DMS53 (cell line): Measurements from ENCODE around the gene MGST3.
"Not testable (repeated sequence)": the region's sequence is repeated elsewhere in the genome, so short reads cannot be mapped to it uniquely, and the experiment has no call there.

Source experiments
- DNase-seq: peaks from one replicate; lab custom pipeline; 2025; lab: John Stamatoyannopoulos, UW

Gene MGST3

DNA sequence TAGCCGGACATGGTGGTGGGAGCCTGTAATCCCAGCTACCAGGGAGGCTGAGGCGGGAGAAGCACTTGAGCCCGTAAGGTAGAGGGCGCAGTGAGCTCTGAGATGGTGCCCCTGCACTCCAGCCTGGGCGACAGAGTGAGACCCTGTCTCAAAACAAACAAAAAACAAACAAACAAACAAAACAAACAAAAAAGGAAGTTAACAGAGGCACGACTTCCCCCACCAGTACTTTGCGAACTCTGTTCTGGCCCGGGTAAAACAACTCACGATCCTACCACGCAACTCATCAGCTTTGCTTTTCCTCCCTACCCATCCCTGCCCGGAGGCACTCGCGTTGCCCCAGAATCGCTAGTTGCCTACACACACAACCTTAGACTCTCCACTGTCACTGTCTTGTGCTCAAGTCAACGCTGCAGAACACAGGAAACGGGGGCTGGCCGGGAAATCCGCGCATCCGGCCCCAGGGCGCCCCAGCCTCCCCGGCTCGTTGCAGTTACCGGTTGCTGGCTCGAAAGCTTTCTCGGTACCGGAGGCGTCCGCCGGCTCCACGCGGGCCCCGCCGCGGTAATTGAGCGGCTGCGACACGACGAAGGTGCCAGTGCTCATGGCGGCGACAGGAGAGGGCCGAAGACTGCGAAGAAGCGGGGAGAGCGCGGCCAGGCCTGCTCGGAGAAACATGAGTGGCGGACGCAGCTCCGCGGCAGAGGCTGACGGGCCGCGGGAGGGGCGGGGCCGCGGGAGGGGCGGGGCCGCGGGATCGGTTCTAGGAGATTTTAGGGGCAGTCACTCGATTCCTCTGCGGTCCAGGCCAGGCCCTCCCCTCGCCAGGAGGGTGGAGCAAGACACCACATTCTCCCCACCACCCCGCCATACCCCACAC lies 67.1 kb downstream of the MGST3 start, which contains the start of gene ALDH9A1:
ALDH9A1 (minus strand) TSS at position 682 of the 880 bp plus-strand sequence; CDS start at position 678, 4 bp downstream.
- peak; percentile 89 for DNase-seq

DNA sequence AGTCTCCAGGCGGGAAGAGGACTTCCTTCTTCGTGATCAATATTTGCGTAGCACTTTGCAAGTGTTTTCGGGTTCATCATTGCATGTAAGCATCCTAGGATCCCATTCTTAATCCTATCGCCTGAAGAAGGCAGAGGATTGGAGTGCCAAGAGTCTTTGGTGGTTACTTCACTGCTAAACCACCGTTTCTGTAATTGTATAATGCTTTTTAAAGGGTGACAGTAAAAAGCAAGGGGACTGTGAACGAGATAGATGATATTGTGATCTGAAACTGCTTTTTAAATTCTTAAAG lies 67.7 kb downstream of the MGST3 start:
- no peak for DNase-seq

DNA sequence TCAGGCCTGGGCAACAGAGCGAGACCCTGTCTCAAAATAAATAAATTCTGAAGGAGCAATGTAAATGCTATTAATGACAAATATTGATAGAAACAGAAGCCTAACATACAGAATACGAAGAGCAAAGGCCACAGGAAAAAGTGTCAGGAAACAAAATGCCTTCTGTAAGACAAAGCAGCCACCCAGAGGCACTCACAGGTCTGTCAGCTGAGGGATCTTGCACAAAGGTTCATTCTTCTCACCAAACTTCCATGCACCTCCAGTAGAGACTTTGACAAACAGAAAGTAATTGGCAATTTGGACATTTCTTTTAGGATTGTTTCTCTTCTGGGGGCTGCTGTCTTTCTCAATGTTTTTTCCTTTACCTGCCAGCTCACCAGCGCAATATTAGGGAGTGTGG lies 68.5 kb downstream of the MGST3 start:
- DNase-seq = no peak

DNA sequence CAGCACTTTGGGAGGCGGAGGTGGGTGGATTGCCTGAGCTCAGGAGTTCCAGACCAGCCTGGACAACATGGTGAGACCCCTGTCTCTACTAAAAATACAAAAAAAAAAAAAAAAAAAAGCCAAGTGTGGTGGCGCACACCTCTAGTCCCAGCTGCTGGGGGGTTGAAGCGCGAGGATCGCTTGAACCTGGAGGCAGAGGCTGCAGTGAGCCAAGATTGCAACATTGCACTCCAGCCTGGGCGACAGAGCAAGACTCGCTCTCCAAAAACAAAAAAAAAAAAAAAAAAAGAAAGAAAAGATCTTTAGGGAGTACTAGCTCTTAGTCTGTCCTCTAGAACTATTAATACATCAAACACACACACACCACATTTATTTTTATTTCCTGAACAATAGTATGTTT lies 70.9 kb downstream of the MGST3 start:
- not testable (repeated sequence) for DNase-seq

DNA sequence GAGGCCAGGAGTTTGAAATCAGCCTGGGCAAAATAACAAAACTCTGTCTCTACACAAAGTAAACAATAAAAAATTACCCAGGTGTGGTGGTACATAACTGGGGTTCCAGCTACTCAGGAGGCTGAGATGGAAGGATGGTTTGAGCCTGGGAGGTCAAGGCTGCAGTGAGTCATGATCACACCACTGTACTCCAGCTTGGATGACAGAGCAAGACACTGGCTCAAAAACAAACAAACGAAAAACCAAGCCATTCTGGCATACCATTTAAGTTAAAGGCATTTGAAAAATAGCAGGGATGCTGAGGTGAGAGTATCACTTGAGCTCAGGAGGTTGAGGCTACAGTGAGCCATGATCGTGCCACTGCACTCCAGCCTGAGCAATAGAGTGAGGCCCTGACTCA lies 72.6 kb downstream of the MGST3 start:
- DNase-seq = peak; percentile 55
